GM12874 (cell line): ENCODE measurements around the gene TPM4.

Experiments used
- TF ChIP-seq, protein P1 (sequence below): IDR thresholded peaks from 2 replicates; pipeline ENCODE4 v1.5.1; 2011; ENCODE audit warnings: low read depth, mild to moderate bottlenecking, control low read depth, low read length, moderate library complexity; ENCODE audit not compliant: insufficient read depth

TPM4 gene

DNA sequence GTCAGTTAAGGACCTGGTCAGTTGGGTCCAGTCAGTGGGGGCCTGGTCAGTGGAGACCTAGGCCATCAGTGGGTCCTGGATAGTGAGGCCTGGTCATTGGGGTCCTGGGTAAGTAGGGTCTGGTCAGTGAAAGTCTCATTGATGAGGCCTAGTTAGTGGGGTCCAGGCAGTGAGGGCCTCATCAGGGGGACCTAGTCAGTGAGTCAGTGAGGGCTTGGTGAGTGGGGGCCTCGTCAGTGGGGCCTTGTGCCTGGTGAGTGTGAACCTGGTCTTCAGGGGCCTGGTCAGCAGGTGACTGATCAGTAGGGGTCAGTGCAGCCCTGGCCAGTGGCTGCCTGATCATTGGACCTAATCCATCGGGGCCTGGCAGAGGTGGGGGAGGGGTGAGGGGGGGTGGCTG, 42.6 kb upstream of the TPM4 start:
- TF ChIP-seq, protein P1, sequence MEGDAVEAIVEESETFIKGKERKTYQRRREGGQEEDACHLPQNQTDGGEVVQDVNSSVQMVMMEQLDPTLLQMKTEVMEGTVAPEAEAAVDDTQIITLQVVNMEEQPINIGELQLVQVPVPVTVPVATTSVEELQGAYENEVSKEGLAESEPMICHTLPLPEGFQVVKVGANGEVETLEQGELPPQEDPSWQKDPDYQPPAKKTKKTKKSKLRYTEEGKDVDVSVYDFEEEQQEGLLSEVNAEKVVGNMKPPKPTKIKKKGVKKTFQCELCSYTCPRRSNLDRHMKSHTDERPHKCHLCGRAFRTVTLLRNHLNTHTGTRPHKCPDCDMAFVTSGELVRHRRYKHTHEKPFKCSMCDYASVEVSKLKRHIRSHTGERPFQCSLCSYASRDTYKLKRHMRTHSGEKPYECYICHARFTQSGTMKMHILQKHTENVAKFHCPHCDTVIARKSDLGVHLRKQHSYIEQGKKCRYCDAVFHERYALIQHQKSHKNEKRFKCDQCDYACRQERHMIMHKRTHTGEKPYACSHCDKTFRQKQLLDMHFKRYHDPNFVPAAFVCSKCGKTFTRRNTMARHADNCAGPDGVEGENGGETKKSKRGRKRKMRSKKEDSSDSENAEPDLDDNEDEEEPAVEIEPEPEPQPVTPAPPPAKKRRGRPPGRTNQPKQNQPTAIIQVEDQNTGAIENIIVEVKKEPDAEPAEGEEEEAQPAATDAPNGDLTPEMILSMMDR: no peak

GRCh38 chr19:16034180-16034579, 42.1 kb upstream of the TPM4 start:
- TF ChIP-seq, protein P1: no peak

DNA sequence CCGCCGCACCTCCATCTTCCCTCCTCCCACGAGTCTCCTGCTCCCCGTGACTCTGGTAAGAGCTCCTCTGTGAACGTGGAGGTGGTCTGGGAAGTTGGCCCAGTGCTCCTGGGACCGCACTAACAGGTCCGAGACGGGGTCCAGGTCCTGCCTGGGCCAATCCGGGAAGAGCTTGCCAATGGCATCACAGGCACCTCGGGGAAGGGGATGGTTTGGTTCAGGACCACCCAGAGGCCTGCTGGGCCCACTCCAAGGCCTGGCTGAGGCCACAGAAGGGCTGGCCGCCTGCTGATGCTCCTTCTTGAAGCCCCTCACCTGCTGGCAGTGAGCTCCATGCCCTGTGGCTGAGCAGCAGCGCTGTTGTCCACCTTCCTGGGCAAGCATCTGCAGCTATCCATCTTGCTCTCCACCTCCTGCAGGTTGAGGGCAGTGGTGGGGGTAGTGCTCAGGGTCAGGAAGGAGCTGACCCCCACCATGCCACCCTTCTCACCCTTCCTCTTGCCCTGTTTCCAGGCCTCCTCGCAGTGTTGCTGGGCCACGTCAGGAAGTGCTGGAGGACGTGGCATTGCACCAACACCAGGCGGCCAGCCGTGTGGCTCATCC, 41.2 kb upstream of the TPM4 start:
- TF ChIP-seq, protein P1: no peak

DNA sequence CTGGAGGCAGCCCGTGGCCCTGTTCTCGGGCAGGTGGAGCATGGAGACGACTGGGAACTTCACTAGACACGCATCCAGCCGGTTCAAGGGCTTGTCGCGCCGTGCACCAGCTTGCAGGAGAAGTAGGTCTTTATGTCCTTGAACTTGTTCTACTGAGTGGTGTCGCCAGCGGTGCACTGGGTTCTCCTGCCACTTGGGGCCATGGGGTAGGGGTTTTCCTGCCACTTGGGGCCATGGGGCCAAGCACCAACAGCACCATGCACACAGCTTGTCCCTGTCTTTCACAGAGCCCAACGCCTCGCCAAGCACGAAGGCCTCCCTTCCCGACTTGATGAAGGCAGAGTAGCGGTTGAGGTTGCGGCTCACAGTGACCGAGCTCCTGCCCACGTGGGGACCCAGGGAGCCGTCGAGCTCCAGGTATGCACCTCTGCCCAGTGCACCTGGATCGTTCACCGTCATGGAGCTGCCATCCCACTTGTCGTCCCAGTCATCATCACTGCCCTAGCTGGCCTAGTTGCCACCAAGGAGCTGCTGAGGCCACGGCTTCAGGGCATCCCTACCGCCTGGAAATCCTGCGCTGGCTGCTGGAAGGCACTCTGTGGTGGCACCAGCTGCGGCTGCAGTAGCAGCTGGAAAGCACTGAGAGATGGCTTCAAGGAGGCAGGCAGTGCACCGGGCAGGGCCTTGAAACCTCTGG, 40.5 kb upstream of the TPM4 start:
- TF ChIP-seq, protein P1: no peak

GRCh38 chr19:16036397-16036925, 39.8 kb upstream of the TPM4 start:
- TF ChIP-seq, protein P1: no peak

DNA sequence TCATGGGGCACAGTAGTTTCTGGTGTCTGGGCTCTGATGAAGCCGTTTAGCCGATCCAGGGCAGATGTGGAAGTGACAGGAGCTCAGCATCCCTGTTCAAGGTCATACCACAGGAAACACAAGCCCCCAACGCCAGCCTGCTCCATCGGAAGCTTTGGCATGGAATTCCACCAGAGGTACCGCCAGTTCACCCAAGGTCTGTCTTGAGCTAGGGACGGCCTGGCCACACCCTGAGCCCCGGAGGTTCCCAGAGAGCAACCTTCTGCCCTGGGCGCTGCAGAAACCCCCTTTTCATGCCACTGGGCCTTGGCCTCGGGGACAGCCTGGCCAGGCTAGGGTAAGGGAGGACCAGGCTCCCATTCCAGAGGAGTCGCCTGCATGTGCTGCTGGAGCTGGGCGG, 39.4 kb upstream of the TPM4 start:
- TF ChIP-seq, protein P1: no peak

DNA sequence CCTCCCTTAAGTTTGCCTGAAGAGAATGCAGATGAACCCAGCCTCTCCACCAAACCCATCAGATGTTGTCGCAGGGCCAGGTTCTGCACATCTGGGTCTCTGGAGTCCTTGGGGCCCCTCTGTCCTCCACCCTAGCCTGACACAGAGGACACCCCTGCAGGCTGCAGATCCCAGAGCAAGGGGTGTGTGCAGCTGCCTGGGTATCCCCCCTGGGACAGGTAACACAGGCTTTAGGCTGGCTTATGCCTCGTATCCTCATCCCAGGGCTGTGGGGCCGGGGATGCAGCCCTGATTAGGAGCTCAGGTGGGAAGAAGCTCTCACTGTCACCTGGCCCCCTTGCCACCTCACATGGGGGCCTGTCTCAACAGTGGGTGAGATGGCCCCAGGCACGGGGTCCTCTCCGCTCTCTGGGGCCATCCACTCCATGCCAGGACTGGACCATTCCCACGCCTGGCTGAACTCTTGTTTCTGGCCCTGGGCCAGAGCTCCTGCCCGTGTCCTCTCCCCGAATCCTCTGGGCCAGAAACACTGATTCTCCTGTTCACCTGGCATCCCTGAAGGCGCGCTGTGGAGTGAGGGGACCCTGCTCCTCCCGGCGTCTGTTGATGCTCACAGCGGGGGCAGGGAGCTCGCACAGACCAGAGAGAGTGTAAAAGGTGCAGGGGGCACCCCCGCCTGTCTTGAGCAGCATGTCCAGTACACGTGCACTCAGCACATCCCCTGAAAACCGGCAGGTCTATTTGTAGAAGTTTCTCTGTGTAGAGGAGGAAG, 38.7 kb upstream of the TPM4 start:
- TF ChIP-seq, protein P1: no peak
